Cardiac atrium fibroblast (primary cell): ENCODE data around the gene SLF1. TPM values are rescaled to one million over a fixed set of nuclear protein-coding genes. Genes with fewer than 3 reads are reported as not detected.

Experiments
- total RNA-seq: library from RNA; depleted of rRNA; stranded (reverse); fragments of >200 nt; gene quantifications from 2 replicates; pipeline ENCODE4 v1.2.3, GENCODE V29; 2015

The SLF1 gene
- 0.90 and 3.9 TPM in 2 replicates for total RNA-seq

DNA sequence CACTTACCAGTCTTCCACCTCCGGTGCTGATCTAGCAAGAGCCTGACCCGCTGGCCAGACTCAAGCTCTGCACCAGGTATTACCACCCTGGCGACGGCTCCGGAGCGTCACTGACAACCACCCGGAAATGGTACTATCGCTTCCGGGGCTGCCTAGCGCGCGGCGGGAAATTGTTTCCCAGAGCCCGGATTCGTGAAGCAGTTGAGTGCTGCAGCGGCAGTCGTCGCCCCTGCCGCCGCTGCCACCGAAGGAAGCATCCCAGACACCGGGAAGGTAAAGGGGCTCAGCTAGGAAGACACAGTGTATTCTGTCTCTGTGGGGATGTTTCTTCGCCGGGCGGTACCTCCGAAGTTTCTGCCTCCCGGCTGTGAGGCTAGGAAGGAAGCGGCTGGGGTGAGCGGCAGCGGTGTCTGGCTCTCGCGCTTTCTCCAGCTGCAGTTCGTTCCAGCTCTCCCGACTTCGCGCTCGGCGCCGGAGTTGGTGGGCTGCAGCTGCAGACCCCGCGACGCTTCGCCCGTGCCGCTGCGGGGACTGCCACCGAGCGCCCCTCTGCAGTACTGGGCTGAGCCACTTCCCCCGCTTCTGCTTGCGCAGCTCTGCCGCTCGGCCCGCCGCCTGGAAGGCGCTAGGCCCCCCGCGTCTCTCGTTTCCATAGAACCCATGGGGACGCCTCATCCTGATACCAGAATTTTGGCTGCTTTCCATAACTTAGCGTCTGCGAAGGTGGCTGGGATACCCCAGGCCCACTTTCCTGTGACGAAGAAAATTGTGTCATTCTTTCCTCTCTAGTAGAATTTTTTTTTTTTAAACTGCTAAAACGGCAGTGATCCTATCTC, at the start of gene SLF1, which contains the start of gene KIAA0825:
SLF1 (plus strand) TSS at position 177 of the 836 bp plus-strand sequence. CDS start 10,142 bp downstream, outside the sequence.
KIAA0825 (minus strand) TSS at position 112 of the 836 bp plus-strand sequence. CDS start 81,478 bp downstream, outside the sequence.

Other genes starting within 250 kb of the SLF1 start
- gene KIAA0825, start 65 bp upstream of the SLF1 start, total RNA-seq = 2.3 and 2.9 TPM in 2 replicates